Right renal pelvis (tissue), 4 donors: Measurements from ENCODE around the gene F2R. TPM values are rescaled to one million over a fixed set of nuclear protein-coding genes. Genes with fewer than 3 reads are reported as not detected.
"Not testable (repeated sequence)": the region's sequence is repeated elsewhere in the genome, so short reads cannot be mapped to it uniquely, and the experiment has no call there.

ENCODE experiments used
- DNase-seq, 4 donors: peaks; one replicate each; pipeline ENCODE4 v3.0.0-alpha.2; 2013; ENCODE audit warnings: low read depth in 4 of 4, low spot score in 3 of 4, missing footprints in 1 of 4
- polyA plus RNA-seq, 4 donors: library from polyadenylated mRNA; unstranded; fragments of 120-200 nt; gene quantifications; one replicate each; pipeline ENCODE4 v1.2.1, GENCODE V29; 2013; ENCODE audit not compliant: insufficient read length in 4 of 4

Gene F2R
- polyA plus RNA-seq, 4 donors: 63.0 to 81.5 (median 74.2) TPM

DNA sequence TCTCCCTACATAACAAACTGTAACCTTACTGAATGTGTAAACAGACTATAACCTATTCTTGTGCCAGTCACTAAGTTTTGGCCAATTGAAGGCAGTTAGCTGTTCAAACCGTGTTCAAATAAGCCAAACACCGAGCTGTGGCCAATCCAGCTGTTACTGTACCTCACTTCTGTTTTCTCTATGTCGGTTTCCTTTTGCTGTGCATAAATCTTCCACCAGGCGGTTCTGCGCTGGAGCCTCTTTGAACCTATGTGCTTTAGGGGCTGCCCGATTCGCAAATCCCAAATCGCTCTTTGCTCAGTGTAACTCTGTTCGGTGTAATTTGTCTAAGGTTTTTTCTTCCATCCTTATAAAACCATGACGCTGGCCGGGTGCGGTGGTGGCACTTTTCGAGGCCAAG lies 31.8 kb downstream of the F2R start:
- no peak for DNase-seq

DNA sequence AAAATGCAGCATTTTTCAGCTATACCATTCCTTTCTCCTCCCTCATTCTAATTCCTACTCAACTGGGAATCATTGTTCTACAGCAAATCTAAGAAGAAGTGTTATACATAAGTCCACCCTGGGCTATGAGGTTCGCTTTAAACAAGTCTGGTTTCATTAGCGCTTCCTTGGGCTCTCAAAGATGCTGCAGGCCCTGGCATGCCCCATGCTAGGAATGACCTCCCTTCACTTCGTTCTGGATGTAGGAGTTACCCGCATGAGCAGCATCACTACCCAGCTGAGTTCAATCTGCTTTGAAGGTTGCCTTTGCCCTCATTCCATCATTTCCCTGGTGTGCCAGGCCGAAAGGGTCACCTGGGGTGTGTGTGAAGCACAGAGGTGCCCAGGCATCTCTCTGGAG lies 35.4 kb downstream of the F2R start:
- DNase-seq: no peak

DNA sequence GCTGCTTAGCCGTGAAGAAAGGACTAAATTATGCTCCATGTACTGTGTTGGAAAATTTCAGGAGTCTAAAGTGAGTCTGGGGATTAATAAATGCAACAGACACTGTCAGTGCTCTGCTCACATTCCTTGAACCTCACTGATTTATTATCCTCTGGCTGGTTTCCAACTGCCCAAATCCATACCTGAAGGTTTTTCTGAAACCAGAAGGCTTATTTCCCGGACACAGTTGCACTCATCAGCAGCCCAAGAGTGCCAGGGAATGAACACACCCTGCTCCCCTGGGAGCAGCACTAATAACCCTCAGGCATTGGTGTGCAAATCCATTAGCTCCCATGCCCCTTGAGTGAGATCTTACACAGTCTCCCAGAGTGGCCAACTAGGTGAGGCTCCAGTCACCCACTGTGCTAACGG lies 38.7 kb downstream of the F2R start:
- DNase-seq: no peak

DNA sequence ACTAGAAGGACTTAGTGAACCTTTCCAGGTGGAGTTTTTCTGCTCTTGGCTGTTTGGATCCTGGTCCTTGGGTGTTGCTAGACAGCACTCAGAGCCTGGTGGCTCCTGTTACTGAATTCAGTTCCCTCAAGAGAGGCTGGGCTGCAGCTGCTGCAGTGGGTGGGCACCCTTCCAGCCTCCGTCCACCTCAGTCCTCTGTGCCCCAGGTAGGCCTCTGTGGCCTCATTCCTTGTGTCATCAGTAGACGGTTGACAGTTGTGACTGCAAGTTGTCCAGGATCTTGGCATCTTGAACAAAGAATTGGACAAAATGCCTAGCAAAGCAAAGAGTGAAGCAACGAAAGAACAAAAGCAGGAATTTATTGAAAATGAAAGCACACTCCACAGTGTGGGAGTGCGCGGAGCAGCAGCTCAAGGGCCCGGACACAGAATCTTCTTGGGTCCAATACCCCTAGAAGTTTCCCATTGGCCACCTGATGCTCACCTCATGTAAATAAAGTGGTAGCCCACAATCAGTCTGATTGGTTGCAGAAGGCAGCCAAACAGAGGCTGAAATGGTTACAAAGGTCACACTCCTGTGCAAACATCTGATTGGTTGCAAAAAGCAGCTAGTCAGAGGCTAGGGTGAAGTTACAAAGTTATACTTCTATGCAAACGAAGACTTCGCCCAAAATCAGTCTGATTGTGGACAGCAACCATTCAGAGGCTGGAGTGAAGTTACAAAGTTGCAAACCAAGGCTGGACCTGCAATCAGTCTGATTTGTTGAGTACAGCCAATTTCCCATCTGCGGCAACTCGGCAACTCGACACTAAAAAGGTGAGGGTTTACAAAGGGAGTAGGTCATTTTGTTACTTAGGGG lies 40.1 kb downstream of the F2R start:
- no peak for DNase-seq

DNA sequence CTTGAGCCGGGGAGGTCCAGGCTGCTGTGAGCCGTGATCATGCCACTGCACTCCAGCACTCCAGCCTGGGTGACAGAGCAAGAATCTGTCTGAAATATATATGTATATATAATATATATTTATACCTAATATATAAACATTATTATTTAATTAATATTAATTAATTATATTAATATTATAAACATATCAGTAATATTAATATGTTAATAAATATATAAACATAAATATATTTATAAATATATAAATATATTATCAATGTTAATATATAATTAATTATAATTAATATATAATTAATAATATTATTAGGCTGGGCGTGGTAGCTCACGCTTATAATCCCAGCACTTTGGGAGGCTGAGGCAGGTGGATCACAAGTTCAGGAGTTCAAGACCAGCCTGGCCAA lies 41.1 kb downstream of the F2R start:
- DNase-seq: no peak

DNA sequence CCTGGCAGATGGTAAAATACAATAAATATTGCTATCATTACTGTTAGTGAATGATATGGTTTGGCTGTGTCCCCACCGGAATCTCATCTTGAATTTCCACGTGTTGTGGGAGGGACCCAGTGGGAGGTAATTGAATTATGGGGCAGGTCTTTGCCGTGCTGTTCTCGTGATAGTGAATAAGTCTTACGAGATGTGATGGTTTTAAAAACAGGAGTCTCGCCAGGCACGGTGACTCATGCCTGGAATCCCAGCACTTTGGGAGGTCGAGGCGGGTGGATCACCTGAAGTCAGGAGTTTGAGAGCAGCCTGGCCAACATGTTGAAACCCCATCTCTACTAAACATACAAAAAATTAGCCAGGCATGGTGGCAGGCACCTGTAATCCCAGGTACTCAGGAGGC lies 45.2 kb downstream of the F2R start:
- DNase-seq: not testable (repeated sequence)

DNA sequence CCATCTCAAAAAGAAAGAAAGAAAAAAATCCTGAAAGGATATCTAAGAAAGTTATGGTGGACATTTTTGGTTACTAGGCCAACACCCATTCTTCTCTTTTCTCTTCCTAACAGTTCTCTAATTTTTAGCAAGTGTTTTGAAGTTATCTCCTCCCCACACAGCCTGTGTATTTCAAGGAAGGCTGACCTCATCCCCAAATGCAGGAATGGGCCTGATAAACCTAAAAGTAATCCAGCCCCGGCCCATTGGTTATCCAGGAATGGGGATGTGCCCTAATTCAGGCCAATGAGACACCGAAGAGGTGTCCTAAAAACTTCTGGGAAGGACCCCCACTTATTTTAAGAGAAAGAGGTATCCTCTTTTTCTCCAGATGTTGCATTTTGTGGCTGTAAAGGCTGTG lies 46.6 kb downstream of the F2R start:
- no peak for DNase-seq

DNA sequence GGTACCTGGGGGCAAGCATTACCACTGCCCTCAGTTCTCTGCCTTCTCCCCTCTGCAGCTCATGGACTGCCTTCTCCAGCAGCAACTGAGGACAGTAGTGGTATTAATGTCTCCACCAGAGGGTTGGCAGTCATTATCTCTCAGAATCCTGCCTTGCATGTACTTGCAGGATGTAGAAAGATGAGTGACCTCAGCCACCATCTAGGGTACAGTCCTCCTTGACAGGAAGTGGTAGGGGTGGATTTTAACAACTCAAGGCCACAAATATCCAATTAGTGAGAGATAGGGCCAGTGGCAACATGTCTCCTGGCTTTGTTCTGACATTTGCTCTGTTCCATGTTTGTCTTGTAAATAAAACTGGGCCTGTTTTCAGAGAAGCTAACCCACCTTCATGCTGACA lies 47.2 kb downstream of the F2R start:
- no peak for DNase-seq

DNA sequence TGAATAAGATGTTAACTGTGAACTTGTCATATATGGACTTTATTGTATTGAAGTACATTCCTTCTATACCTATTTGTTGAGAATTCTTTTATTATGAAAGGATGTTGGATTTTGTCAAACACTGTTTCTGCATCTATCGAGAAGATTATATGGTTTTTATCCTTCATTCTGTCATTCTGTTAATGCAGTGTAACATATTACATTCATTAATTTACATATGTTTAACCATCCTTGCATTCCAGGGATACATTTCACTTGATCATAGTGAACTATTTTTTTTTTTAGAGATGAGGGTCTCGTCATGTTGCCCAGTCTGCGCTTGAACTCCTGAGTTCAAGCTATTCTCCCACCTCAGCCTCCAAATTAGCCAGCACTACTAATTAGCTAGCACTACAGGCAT lies 48.4 kb downstream of the F2R start:
- DNase-seq: no peak

DNA sequence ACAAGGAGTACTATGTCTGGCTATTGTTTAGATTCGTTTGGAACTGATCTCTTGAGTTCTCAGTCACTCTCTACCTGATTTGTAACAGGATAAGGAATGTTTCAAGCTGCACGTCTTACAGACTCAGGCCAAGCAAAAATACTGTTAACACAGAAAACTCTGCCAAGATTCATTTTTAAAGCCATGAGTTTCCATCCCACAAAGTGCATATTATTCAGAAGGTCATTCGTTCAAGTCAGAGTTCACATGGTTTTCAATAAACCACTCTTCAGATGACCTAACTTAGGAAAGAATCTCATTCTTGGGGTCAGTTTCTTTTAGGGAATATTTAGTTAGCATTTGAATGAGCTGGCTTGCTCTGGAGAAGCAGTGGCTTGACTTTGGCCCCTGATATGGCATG lies 49.3 kb downstream of the F2R start:
- no peak for DNase-seq

DNA sequence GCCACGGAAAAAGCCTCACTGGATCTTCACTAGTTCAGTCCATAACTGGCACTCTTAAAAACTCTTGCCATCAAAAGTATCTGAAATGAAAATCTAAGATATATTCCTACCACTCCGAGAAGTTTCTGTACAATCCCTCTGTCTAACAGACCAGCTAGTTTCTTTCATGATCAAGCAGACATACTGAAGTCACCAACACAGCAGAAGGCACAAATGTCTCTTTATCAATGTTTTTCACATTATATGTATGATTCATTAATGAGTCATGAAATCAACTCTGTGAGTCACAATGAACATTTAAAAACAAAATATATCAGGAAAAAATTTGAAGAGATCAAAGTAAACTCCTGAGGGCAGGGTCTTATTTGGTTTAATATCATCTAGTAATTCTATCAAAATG lies 50.8 kb downstream of the F2R start:
- DNase-seq: no peak

DNA sequence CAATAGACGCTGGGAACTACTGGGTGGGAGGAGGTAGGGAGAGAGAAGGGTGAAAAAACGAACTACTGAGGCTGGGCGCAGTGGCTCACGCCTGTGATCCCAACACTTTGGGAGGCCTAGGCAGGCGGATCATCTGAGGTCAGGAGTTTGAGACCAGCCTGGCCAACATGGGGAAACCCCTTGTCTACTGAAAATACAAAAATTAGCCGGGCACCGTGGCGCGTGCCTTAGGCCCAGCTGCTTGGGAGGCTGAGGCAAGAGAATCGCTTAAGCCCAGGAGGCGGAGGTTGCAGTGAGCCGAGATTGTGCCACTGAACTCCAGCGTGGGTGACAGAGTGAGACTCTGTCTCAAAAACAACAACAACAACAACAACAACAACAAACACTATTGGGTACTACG lies 55.1 kb downstream of the F2R start:
- not testable (repeated sequence) for DNase-seq

DNA sequence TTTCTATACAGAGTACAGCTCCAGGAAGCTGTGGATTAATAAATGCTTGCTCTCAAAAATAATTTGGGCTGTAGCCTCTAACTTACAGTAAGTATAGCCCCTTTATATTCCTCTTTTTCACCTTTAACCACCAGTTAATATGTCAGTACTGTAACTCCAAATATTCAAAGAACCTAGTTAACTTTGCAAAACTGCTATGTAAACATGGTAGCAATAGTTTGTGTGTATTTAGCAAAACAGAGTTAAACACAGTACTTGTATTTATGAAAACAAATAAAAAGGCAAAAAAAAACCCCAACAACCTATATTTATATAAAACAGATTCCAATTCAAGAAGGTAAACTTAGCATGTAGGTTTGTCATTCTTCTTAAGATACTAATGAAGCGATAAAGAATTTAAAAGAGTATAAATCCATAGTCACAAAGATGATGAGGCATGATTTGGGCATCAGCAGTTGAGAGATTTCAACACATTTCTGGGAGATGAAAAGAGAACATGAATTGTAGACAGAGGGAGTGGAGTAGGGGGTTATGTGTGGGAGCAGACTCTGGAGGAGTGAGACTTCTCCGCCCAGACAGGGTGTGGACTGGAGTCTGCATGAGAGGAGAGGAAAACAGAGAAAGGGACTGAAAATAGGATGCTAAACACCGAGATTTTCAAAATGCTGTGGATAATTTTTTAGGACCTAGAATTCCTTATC lies 55.9 kb downstream of the F2R start:
- DNase-seq: no peak

DNA sequence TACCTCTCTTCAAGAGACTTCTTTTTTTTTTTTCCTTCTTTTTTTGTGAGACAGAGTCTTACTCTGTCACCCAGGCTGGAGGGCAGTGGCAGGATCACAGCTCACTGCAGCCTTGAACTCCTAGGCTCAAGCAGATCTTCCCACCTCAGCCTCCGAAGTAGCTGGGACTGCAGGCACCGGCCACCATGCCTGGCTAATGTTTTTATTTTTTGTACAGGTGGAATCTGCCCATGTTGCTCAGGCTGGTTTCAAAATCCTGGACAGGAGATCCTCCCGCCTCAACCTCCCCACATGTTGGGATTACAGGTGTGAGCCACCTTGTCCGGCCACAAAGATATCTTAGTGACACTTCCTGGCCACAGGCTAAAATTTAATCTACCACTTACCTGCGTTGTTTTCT lies 60.0 kb downstream of the F2R start:
- no peak for DNase-seq

DNA sequence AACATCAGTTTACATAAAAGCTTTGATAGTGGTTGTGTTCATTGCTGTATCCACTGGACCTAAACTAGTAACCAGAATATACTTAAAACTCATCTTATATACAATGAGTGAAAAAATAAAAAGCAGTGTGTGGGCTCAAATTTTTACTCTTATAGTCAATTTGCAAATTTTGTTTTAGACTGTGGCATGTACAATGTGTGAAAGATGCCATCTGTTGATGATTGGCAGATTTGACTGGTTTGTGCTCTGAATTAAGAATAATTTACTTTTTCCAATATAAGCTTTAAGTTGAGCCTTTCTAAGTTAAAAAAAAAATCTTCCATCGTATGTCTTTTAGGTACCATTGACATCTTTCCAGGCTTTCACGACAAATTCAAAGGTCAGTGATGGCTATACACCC lies 60.5 kb downstream of the F2R start:
- DNase-seq: no peak

DNA sequence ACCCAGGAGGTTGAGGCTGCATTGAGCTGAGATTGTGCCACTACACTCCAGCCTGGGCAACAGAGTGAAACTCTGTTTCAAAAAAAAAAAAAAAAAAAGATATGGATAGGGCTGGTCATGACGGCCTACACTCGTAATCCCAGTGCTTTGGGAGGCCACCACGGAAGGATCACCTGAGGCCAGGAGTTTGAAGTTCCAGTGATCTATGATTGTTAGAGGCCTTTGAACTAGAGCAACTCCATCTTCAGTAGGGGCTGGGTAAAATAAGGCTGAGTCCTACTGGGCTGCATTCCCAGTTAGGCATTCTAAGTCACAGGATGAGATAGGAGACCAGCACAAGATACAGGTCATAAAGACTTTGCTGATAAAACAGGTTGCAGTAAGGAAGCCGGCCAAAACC lies 64.7 kb downstream of the F2R start:
- not testable (repeated sequence) for DNase-seq

DNA sequence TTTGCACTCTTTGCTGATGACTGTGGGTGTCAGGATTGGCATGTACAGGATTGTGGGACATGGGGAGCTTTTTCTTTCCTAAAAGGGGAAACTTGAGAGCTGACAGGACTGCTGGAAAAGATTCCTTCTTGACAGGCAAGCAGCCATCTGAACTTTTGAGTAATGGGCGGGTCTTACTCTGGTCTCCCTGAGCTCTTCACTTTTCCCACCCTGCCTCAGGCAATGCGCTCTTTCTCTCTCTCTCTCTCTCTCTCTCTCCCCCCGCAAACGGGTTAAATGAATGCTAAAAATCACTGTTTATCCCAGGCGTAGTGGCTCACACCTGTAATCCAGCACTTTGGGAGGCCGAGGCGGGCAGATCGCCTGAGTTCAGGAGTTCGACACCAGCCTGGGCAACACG lies 65.8 kb downstream of the F2R start:
- no peak for DNase-seq

DNA sequence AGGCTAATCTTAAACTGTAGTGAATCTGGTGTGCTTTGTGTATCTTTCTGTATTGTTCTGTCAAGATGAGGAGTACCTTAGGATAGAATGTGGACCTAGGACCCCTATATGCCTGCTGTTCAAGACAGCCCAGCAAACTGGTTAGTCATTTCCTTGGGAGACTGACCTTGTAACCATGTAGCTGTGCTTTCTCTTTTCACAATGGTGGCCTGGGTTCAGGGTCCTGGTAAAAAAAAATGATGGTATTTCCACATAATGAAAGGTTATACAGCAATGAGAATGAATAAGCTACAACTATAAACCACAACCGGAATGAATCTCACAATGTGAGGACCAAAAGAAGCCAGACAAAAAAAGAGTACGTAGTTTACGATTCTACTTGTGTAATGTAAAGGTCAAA lies 66.5 kb downstream of the F2R start:
- DNase-seq: no peak
